Gastroesophageal sphincter (tissue), 3 donors: ENCODE data around the gene GCNT4.

Experiments used
- POLR2A ChIP-seq, 2 donors: fragments of 450-650 bp; IDR thresholded peaks; one replicate each; pipeline ENCODE4 v1.6.1; 2017; ENCODE audit warnings: antibody characterized with exemption in 2 of 2, mild to moderate bottlenecking in 2 of 2, moderate library complexity in 1 of 2
- POLR2AphosphoS5 ChIP-seq: sonication (generic); formaldehyde crosslinking; IDR thresholded peaks from one replicate; pipeline ENCODE4 v1.6.1; 2017; ENCODE audit warnings: antibody characterized with exemption
- TF ChIP-seq, protein P1 (sequence below), 4 experiments: fragments of 200-600 bp in 2 of 4; fragments of 450-650 bp in 2 of 4; sonication (generic) in 1 of 4; IDR thresholded peaks; one replicate each; pipeline ENCODE4 v1.5.1; 2017 to 2019; ENCODE audit warnings: antibody characterized with exemption in 4 of 4, mild to moderate bottlenecking in 2 of 4, moderate library complexity in 2 of 4

- TF ChIP-seq, protein P1, sequence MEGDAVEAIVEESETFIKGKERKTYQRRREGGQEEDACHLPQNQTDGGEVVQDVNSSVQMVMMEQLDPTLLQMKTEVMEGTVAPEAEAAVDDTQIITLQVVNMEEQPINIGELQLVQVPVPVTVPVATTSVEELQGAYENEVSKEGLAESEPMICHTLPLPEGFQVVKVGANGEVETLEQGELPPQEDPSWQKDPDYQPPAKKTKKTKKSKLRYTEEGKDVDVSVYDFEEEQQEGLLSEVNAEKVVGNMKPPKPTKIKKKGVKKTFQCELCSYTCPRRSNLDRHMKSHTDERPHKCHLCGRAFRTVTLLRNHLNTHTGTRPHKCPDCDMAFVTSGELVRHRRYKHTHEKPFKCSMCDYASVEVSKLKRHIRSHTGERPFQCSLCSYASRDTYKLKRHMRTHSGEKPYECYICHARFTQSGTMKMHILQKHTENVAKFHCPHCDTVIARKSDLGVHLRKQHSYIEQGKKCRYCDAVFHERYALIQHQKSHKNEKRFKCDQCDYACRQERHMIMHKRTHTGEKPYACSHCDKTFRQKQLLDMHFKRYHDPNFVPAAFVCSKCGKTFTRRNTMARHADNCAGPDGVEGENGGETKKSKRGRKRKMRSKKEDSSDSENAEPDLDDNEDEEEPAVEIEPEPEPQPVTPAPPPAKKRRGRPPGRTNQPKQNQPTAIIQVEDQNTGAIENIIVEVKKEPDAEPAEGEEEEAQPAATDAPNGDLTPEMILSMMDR (IDR thresholded peaks at IDR 0.05) = no peak
- TF ChIP-seq POLR2A (IDR thresholded peaks at IDR 0.05) (no peak), POLR2AphosphoS5 (no peak)
These were observed 9.8 kb downstream of the GCNT4 start for GRCh38 chr5:75042522-75042921.
